ENCODE data around the gene MRFAP1.

DNA sequence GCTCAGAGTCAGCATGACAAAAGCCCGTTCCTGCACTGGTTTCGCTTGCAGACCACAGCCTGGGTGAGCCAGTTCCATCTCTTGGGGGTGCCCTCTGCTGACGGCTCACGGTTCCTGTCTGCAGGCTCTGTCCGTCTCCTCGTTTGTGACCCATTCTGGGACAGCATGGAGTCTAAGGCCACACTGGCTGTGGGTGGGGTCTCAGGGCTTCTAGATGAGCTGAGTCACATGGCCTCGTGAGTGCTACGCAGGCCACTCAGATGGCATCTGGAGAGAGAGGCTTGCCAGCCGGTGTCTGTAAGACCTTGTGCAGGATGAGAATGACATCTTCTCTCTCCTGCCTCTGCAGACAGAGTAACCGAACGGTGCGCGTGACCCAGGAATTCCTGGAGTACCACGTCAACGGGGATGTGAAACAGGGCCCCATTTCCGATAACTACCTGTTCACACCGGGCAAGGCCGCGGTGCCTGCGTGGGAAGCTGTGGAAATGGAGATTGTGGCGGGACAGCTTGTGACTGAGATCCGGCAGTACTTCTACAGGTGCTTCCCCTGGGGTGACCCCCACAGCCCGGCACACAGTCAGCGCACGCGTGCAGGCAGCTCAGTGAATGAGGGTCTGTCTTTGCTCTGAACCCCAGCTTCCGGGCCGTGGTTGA lies 31.6 kb upstream of the MRFAP1 start:
- TF ChIP-seq POLR2A (IDR thresholded peaks at IDR 0.05; ENCODE audit: low read depth, low read length) (no peak), RAD21 (IDR thresholded peaks at IDR 0.05; ENCODE audit: low read length) (no peak), CTCF (conservative IDR thresholded peaks at IDR 0.05; ENCODE audit: low read depth, low read length) (no peak), MXI1 (IDR thresholded peaks at IDR 0.05; ENCODE audit: borderline replicate concordance, low read depth, low read length) (no peak), SMC3 (IDR thresholded peaks at IDR 0.05; ENCODE audit: low read depth, low read length) (no peak), CHD1 (IDR thresholded peaks at IDR 0.05; ENCODE audit: low read depth, low read length) (no peak), USF2 (IDR thresholded peaks at IDR 0.05; ENCODE audit: low read depth, low read length) (no peak), BHLHE40 (IDR thresholded peaks at IDR 0.05; ENCODE audit: low read depth, low read length) (no peak), MAZ (IDR thresholded peaks at IDR 0.05; ENCODE audit: borderline replicate concordance, low read depth, low read length) (no peak), FOS (IDR thresholded peaks at IDR 0.05; ENCODE audit: low read depth, low read length) (no peak), MAFK (IDR thresholded peaks at IDR 0.05; ENCODE audit: low read depth, low read length) (no peak)
- TF ChIP-seq, protein P1, sequence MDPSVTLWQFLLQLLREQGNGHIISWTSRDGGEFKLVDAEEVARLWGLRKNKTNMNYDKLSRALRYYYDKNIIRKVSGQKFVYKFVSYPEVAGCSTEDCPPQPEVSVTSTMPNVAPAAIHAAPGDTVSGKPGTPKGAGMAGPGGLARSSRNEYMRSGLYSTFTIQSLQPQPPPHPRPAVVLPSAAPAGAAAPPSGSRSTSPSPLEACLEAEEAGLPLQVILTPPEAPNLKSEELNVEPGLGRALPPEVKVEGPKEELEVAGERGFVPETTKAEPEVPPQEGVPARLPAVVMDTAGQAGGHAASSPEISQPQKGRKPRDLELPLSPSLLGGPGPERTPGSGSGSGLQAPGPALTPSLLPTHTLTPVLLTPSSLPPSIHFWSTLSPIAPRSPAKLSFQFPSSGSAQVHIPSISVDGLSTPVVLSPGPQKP (IDR thresholded peaks at IDR 0.05; ENCODE audit: borderline replicate concordance, low read depth, low read length): no peak
